GF-D8 (cell line): ENCODE measurements around the gene PRTFDC1.
"Not testable (repeated sequence)": the region's sequence is repeated elsewhere in the genome, so short reads cannot be mapped to it uniquely, and the experiment has no call there.

ENCODE experiments used
- DNase-seq: peaks from one replicate; lab custom pipeline; 2025; lab: John Stamatoyannopoulos, UW

The PRTFDC1 gene

GRCh38 chr10:24930427-24930826 lies 22.0 kb downstream of the PRTFDC1 start:
- no peak for DNase-seq

- DNase-seq: no peak
Observed at GRCh38 chr10:24929904-24930303, 22.5 kb downstream of the PRTFDC1 start.

- DNase-seq: no peak
Observed at GRCh38 chr10:24929056-24929544, 23.3 kb downstream of the PRTFDC1 start.

GRCh38 chr10:24928163-24928562 lies 24.2 kb downstream of the PRTFDC1 start:
- no peak for DNase-seq

GRCh38 chr10:24926557-24926956 lies 25.8 kb downstream of the PRTFDC1 start:
- DNase-seq: no peak

- no peak for DNase-seq
Observed at GRCh38 chr10:24925799-24926198, 26.6 kb downstream of the PRTFDC1 start.

GRCh38 chr10:24924483-24924882 lies 27.9 kb downstream of the PRTFDC1 start:
- DNase-seq: not testable (repeated sequence)

GRCh38 chr10:24922222-24922868 lies 30.1 kb downstream of the PRTFDC1 start:
- DNase-seq: not testable (repeated sequence)

- DNase-seq: peak; percentile 29
Observed at GRCh38 chr10:24920907-24921881, 31.2 kb downstream of the PRTFDC1 start.

GRCh38 chr10:24920192-24920591 lies 32.2 kb downstream of the PRTFDC1 start:
- not testable (repeated sequence) for DNase-seq

- not testable (repeated sequence) for DNase-seq
Observed at GRCh38 chr10:24919629-24920028, 32.8 kb downstream of the PRTFDC1 start.

GRCh38 chr10:24917979-24918378 lies 34.4 kb downstream of the PRTFDC1 start:
- DNase-seq: no peak

GRCh38 chr10:24917493-24917892 lies 34.9 kb downstream of the PRTFDC1 start:
- no peak for DNase-seq

GRCh38 chr10:24916365-24916764 lies 36.0 kb downstream of the PRTFDC1 start:
- no peak for DNase-seq

- DNase-seq: no peak
Observed at GRCh38 chr10:24915304-24915703, 37.1 kb downstream of the PRTFDC1 start.

GRCh38 chr10:24914148-24914547 lies 38.3 kb downstream of the PRTFDC1 start:
- DNase-seq: no peak

GRCh38 chr10:24912215-24912614 lies 40.2 kb downstream of the PRTFDC1 start:
- DNase-seq: no peak

- DNase-seq: no peak
Observed at GRCh38 chr10:24911029-24911428, 41.4 kb downstream of the PRTFDC1 start.

GRCh38 chr10:24910574-24910973 lies 41.8 kb downstream of the PRTFDC1 start:
- DNase-seq: no peak

- DNase-seq: no peak
Observed at GRCh38 chr10:24908793-24909423, 43.5 kb downstream of the PRTFDC1 start.

GRCh38 chr10:24907956-24908355 lies 44.5 kb downstream of the PRTFDC1 start:
- no peak for DNase-seq

- no peak for DNase-seq
Observed at GRCh38 chr10:24906372-24906771, 46.0 kb downstream of the PRTFDC1 start.
